HG02763 (cell line): Measurements from ENCODE around the gene IQGAP2.

Experiments used
- ATAC-seq: cut with Tn5 transposase; IDR thresholded peaks from one replicate; pipeline ENCODE4 v1.9.1; 2021; ENCODE audit warnings: mild to moderate bottlenecking, moderate library complexity; ENCODE audit not compliant: unreplicated experiment

The IQGAP2 gene

DNA sequence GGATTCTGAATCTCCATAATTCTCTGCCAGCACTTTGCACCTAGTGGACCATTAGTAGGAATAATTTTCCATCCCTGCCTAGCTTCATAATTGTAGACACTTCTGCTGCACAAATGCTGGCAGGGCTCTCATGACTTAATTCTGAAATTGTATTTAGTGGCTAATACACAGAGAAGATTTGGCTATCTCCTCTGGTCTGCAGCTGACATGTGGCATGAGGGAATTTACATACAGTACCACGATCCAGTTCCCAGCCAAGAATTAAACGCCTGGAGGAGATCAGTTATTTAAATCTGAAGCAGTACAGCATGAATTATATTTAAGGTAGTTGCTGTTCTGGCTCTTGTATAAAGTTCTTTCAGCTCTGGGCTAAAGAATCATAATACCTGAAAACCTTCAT is 46.5 kb downstream of the IQGAP2 start:
- no peak for ATAC-seq

DNA sequence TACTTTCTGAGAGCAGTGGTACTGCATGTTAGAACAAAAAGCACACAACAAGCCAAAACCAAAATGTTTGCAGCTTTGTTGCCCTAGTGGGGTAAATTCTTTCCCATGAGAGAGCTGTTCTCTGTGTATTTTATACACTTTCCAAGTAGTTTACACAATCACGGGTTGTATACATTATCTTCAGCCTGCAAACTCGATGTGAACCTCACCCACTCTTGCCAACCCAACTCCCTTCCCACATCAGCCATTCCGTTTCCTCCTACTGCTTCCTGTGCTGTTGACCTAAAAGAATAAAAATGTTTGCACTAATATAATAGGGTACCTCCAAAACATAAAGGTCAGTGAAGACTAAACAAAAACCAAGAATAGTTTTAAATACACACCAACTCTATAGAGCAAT is 47.0 kb downstream of the IQGAP2 start:
- ATAC-seq = no peak

DNA sequence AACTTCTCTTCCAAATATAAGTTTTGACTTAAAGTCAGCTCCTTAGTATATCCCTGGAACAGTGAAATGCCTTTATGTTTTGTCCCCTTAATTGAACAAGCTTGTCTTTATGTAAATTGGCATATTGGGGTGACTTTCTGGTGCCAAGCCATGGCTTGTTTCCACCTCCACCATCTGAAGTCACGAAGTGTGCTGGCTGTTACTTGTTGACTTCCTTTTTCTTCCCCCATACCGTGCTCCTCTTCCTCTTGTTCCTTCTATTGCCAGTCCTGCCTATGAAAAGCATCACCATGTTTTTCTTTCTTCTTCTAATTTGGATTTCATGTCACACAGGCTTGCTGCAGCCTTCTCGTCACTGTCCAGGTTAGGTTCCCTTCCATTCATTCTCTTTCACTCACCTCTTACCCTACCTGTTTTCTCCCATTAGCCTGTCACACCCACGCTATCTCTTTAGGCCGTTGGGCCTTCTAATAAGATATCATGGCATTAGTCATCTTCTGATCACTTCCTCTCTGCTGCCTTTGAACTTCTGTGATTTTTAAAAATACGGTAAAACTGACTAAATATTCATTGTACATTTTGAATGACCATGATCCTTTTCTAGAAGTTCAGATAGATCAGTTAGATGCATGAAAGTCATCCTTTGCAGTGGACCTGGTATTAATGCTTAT is 48.1 kb downstream of the IQGAP2 start:
- no peak for ATAC-seq

DNA sequence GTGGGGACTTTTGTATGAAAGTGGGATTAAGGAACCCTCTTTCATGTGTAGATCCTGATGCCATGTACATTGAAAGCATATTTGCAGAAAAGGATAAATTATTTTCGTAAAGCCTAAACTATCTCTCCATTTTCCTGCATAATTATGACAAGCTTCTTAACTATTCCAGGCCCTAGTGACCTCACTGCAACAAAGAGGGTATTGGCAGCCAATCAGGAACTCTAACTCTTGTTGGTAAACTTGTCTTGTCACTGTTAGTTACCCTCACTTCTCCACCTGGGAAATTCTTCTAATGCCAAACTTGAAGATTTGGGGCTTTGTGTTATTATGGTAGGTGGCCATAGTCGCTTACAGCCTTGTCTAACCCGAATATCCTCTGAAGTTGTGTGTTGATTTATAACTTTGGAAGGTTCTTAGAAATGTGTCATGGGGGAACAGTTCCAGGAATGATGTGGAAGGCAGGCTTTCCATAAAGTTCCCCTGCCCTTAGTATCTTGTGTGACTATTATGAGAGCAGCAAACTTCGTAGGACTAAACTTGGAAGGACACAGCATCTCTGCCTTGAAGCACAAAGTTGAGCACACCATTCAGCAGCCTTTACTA is 52.5 kb downstream of the IQGAP2 start:
- no peak for ATAC-seq

DNA sequence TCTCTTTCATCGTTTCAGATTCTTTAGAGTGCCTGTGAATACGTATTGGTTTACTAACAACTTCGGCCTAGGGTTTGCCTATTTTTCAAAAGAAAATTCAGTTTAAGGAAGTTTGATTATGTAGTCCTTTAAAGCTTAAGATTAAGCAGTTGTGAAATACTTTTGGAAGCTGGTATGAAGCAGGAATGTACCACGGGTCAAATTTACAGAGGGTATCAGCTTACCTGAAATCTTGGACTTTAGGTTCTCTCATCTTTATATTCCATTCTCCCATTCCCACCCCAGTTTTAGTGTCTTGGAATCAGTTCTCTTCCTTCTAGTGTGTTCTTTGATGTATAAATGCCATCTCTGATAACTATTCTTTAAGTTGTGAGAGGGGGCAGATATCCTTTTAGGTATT is 53.2 kb downstream of the IQGAP2 start:
- no peak for ATAC-seq

DNA sequence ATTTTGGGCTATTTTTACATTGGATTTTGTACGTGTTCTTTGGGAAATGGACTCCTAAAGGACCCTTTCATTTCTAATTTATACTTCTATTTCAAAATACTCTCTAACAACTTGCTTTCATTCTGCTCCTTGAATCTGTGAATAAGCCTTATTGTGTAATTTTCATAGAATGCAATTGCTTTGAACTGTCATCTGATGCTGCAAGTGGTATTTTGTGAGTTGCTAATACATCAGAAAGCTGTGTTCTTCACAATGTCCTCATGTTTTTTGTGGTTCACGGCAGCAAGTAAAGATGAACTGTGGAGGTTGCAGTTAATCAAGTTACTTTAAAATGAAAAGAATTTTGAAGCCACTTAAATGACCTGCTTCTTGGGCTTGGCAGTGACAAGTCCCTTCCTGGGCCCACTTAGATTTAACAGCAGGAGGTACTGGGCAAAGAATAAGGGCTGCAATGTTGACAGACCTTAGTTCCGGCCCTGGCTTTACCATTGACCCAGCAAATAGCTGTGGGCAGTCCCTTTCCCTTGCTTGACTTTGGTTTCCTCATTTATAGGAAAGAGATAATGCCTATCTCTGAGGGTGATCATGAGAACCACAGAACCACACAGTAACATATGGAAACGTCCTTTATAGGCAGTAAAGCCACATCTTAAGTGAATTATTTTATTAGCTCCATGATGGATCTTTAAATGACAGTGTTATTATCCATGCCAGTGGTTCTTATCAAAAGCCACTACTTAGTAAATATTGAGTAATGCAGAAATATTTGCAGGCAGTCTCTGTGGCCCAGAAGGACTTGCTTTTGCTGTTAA is 54.8 kb downstream of the IQGAP2 start:
- ATAC-seq = no peak

DNA sequence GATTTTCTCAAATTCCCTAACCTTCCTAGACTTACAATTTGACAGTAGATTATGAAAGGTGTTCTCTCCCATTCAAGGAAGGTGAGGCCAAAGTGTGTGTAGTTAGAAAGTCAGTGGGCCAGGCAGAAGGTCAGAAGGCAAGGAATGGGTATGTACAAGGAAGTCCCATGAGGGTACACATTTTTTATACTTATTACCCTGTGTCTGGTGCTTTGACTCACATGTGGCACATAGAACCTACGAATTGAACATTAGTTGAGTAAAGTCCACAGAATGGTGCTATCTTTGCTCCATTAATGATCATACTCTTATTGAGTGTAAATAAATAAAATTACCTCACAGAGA is 55.4 kb downstream of the IQGAP2 start:
- no peak for ATAC-seq

DNA sequence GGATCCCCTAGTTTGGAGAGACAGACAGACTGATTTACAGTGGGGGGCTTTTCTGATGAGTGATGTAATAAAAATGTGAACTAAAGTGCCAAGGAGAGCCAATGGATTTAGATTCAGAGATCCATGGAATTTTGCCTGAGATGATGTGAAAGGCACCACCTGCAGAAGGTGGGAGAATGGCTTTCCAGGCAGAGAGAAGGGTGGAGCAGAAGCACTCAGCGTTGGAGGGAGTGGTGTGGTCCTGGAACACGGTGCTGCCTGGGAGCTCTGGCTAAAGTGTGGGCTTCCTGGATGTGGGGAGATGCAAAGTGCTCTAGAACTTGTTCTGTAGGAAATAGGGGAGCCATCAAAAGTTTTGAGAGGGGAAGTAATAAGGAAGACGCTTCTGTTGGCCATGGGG is 57.0 kb downstream of the IQGAP2 start:
- ATAC-seq = no peak

DNA sequence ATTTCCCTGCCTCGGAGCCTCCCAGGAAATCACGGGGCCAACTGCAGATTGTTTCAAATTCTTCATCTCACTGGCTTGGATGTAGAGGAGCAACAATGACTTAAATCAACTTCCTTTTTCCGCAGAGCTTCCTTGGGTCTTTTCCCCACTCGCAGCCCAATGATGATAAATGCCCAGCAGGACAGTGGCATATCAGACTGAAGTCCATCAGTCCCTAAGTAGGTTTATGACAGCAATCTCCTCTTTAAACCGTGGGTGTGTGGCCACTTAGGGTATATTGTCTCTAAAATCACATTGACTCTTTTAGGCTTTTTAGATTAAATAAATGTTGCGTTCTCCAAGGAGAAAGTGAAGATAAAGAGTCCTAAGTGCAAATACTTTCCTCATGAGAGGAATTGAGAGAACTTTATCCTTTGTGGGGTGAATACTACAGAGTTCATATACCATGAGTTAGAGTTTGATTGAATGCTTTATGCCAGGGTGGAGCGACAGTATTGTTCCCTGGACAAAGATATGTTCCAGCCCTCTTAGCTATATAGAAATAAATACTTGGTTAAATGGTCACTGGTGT is 59.1 kb downstream of the IQGAP2 start:
- no peak for ATAC-seq

DNA sequence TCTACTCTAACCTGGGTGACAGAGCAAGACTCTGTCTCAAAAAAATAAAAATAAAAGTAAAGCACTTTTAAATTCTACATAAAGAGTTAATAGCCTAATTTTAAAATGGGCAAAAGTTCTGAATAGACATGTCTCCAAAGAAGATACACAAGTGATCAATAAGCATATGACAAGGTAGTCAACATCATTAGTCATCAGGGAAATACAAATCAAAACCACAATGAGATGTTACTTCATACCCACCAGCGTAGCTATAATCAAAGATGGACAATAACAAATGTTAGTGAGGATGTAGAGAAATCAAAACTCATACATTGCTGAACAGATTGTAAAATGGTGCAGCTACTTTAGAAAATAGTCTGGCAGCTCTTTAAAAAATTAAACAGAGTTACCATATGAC is 64.1 kb downstream of the IQGAP2 start:
- no peak for ATAC-seq

DNA sequence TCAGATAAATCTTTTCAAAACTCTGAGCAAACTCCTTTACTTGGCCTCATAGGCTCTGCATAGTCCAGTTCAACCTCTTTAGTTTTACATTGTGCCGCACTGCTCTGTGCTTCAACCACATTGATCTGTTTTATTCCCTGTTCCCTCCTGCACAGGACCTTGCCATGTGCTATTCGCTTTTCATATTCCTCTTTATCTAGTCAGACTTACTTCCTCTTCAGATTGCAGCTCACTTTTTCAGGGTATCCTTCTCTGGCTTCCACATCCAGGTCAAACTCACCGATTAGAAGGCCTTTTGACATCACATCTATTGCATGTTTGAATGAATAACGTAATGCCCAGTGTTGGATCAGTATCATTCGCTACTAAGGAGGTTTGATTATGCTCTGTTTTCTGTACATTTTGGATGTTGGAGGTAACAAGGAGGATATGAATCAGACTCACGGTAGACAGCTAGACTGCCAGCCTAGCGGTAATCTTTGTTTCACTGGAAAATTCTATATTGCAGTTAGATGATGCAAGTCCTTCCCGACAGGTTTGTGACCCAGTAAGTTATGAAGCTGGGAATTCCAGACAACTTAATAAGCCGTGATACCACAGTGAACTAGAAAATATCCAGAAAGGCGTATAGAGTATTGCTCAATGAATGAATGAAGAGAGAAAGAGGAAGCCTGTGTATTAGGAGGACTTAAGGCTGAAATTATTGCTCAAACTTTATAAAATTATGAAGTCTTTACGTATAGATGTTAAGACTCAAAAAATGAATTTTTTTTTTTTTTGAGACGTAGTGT is 65.7 kb downstream of the IQGAP2 start:
- ATAC-seq = no peak

DNA sequence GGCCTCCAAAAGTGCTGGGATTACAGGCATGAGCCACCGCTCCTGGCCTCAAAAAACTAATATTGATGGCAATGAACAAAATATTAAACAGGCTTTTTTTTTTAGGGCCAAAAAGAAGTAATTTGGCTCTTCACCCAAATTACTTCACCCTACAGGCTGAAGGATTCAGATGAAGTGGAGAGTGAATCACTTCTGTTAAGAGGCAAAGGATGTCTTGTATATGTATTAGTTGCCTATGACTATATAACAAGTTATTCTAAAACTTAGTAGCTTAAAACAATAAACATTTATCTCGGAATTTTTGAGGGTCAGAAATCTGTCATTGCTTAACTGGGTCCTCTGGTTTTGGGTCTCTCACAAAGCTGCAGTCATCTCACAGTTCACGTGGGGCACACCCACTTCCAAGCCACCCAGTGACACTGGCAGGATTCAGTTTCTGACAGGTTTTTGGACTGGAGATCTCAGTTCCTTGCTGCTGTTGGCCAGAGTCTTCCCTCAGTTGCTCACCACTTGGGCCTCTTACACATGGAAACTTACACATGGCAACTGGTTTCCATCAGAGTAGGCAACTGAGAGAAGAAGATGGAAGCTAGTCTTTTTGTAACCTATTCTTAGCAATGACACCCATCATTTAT is 66.7 kb downstream of the IQGAP2 start:
- no peak for ATAC-seq

DNA sequence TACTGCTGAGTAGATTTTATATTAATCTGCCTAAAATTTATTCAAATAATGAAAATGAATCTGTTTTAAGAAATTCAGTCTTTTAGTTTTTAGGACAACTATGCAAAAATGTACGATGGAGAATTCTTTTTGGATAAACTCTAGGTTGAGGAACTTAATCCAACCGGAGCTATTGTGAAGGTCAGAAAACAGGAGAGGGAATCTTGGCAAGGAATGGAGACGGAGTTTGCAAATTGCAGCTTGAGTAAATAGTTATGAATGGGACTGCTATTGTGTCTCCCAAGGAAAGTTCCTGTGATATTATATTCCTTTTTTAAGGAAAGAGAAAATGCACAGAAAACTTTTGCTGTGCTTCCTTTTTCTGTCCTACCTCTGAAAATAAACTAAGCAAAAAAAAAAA is 67.9 kb downstream of the IQGAP2 start:
- ATAC-seq = no peak

DNA sequence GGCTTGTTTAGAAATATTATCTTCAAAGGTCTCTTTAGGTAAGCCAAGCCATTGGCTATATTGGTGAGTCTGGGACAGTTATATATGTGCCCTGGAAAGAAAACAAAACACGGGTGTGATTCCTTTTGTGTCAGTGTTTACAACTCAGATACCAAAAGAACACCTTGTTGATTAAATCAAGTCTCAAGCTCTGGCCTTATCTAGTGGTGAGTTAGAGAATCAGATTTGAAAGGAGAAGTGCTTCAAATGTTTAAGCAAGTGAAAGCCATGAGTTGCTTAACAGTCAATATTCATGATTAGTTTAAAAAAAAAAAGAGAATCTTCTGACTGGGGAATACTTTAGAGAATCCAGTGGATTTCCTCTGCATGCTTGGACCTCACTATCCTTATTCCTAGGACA is 68.3 kb downstream of the IQGAP2 start:
- no peak for ATAC-seq

DNA sequence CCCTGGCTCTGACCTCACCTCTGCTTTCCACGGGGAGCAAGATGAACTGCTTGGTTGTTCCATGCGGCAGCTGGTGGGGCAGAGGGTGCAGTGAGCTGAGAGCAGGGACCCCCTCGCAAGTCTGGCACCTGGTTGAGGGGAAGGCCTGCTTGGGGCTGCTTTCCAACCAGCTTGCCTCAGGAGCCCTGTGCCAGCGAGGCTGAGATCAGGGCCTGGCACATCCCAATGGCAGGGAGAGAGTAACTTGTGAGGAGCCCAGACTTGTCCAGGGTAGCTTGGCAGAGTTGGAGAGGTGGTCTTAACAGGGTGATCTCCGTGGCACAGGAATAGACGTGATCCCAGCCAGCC is 68.9 kb downstream of the IQGAP2 start:
- ATAC-seq = no peak

DNA sequence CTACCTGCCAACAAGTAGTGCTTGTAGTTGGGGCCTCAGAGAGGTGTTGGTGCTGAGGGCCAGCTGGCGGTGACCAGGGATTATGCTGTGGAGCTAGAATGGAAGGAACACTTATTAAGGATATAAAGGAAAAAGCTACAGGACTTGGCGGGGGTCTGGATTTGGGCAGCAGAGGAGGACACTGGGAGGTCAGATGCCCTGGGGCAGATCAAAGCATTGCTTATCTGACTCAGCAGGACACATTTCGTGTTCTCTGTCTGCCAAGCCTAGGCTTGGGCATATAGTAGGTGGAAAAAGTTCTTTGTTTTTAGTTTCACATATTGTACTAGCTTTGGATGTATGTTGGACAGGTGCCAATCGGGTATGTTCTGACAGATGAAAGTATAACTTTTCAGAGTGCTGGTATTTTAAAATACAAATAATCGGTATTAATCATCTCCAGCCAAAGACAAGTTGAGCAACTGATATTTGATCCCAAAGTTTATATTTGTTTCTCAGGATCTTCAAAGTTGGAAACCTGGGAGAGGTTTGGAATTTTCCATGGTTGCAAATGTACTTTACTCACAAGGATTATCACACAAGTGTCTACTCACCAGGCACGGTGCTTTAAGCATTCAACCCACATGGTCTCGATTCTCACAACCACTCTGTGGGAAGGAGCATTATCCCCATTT is 69.4 kb downstream of the IQGAP2 start:
- ATAC-seq = no peak

DNA sequence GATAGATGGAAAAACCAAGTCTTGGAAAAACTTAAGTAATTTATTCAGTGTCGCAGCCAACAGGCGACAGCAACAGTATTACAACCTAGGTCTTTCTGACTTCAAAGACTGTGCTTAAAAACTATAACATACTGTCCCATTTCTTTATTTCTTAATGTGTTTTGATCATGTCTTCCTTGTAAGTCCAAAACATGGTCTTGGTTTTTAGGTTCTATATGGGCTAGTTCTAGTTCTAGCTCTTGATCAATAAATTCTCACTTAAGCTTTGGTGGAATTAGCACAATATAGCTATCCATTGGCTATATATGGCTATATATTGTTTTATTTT is 69.9 kb downstream of the IQGAP2 start:
- no peak for ATAC-seq

DNA sequence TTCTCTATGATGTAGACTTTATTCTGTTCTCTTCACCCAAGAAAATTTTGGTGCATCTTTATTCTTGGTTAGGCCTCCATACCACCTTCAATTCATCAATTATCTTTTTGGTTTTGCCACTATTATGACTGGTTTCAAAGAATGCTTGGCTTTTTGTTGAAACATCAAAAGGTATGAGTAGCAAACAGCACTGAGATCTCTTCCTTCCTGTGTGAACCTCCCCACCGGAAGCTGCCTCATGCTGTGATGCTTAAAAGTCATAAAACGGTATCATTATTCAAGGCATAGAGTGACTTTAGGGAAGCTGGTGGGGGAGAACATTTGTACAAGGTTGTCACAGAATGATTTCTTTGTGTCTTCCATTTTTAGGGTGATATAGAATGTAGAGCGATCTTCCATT is 70.6 kb downstream of the IQGAP2 start:
- ATAC-seq = no peak

DNA sequence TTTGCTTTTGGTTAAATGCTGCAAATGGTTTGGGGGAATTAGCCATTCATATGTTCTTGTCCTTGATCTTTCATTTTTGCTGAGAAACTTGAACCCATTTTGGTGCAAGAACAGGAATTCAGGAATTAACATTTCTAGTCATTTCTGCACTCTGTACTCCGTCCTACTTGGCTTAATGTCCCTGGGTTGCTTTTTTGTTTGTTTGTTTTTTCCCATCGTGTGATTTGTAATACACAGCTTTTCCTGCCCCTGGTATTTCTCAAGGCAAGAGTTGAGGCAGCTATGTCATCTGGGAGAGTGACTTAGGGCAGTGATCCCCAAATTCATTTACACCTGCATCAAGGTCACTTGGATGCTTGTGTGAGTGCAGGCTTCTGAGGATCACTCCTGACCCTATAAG is 71.3 kb downstream of the IQGAP2 start:
- no peak for ATAC-seq

DNA sequence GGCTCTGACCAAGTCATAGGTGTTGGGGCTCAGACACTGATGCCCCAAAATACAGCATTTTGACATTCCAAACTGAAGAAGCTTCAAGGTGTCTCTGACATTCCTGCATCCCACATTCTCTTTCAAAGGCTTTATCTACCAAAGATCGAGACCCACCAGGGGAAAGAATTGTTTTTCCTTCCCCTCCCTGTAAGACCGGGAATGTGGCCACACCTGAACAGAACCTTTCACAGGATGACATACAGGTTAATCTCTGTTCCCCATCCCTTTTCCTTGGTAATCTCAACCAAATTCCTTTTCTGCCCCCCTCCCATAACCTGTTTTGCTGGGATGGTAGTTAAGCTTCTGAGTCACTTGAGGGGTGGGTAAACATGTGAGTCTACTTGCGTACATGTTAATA is 72.3 kb downstream of the IQGAP2 start:
- no peak for ATAC-seq

DNA sequence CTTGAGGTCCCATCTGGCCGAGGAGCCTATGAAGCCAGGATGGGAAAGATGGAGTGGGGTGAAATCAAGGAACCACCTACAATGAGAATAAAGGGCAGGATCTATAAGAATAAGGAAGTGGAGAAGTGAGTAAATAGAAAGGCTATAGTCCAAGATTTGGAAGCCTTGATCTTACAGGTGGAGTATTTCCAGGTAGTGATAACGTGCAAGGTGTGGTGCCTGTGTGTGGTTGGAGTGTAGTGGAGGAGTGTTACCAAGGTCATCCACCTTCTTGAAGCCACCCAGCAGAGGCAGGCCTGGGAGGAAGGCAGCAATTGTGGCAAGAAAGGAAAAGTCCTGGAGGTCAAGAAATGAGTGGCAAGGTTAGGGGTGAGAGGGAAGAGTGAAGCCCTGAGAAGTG is 72.9 kb downstream of the IQGAP2 start:
- ATAC-seq = no peak
